ENCODE data around the gene STK32B. TPM values are rescaled to one million over a fixed set of nuclear protein-coding genes. Genes with fewer than 3 reads are reported as not detected.

Gene STK32B
- total and polyA plus RNA-seq, 2 donors (not counting 1 experiment from before 2014, with no cell fraction given), result 0.22 to 0.30 TPM

DNA sequence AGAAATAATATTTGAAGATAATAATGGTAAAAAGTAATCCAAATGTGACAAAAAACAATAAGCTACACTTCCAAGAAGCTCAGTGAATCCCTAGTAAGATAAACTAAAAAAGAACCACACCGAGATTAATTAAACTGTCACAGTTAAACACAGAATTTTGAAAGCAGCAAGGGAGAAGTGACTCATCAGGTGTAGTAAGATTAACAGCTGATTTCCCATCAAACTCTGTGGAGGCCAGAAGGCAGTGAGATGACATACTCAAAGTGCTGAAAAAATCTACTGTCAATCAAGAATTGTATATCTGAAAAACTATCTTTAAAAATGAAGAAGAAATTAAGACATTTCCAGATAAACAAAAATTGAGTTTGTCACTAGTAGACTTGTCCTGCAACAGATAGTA, 35.3 kb downstream of the STK32B start:
- H3K36me3 ChIP-seq (replicated peaks in 1 of 2; ENCODE audit: control extremely low read depth in 1 of 2, control insufficient read depth in 1 of 2, extremely low read depth in 1 of 2, insufficient read depth in 2 of 2, low read length in 1 of 2), result no peaks in the 10 kb centered on the region
- H3K4me3 ChIP-seq (ENCODE audit: control extremely low read depth in 1 of 5, extremely low read depth in 1 of 5, insufficient read depth in 1 of 5, low read depth in 2 of 5, low read length in 4 of 5), result no peak overlapping the region
- H3K27me3 ChIP-seq (replicated peaks in 1 of 4; ENCODE audit: control extremely low read depth in 1 of 4, control insufficient read depth in 3 of 4, insufficient read depth in 4 of 4, low read length in 3 of 4), result peaks cover 0 to 3% (median 0%) of the 10 kb centered on the region in 4 experiments
- CTCF ChIA-PET, result no interaction called here
- H3K9ac ChIP-seq (ENCODE audit: low read length), result no peak overlapping the region
- TF ChIP-seq, protein P1, sequence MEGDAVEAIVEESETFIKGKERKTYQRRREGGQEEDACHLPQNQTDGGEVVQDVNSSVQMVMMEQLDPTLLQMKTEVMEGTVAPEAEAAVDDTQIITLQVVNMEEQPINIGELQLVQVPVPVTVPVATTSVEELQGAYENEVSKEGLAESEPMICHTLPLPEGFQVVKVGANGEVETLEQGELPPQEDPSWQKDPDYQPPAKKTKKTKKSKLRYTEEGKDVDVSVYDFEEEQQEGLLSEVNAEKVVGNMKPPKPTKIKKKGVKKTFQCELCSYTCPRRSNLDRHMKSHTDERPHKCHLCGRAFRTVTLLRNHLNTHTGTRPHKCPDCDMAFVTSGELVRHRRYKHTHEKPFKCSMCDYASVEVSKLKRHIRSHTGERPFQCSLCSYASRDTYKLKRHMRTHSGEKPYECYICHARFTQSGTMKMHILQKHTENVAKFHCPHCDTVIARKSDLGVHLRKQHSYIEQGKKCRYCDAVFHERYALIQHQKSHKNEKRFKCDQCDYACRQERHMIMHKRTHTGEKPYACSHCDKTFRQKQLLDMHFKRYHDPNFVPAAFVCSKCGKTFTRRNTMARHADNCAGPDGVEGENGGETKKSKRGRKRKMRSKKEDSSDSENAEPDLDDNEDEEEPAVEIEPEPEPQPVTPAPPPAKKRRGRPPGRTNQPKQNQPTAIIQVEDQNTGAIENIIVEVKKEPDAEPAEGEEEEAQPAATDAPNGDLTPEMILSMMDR (IDR thresholded peaks at IDR 0.05), result no peak
- no peak for TF ChIP-seq EZH2 (IDR thresholded peaks at IDR 0.05; ENCODE audit: borderline replicate concordance, insufficient read depth, low read depth, low read length, poor library complexity, severe bottlenecking)
- H3K4me2 ChIP-seq (replicated peaks; ENCODE audit: low read depth, low read length, poor library complexity, severe bottlenecking), result no peak overlapping the region
- intact Hi-C loops (cut with micrococcal nuclease), result no loop called here
- H3K79me2 ChIP-seq (ENCODE audit: control insufficient read depth, insufficient read depth, low read length), result no peaks in the 10 kb centered on the region
- H3K27ac ChIP-seq (ENCODE audit: low read length in 2 of 2), result no peak overlapping the region
- Mint-ChIP-seq H3K4me1 (no peaks in the 10 kb centered on the region), H3K9me3 (ENCODE audit: insufficient read depth) (peaks cover 13% of the 10 kb centered on the region), H3K27me3 (no peaks in the 10 kb centered on the region), H3K4me3 (no peak overlapping the region), H3K27ac (no peak overlapping the region)
- ATAC-seq (ENCODE audit: low read depth), result no peak
- no peak overlapping the region for H2AFZ ChIP-seq (ENCODE audit: insufficient read depth, low read depth, low read length, poor library complexity, severe bottlenecking)
- no peaks in the 10 kb centered on the region for H3K4me1 ChIP-seq (ENCODE audit: control insufficient read depth in 2 of 2, insufficient read depth in 2 of 2, low read length in 2 of 2)
- WGBS (ENCODE audit: insufficient coverage), result no CpG with 5 or more reads among the region's 1 CpG
- no peak for DNase-seq
- H3K9me3 ChIP-seq (ENCODE audit: control extremely low read depth in 1 of 3, control insufficient read depth in 2 of 3, insufficient read depth in 1 of 3, low read length in 2 of 3), result peaks cover 0 to 14% (median 2%) of the 10 kb centered on the region in 3 donors
- POLR2A ChIA-PET, result no interaction called here
- H4K20me1 ChIP-seq (ENCODE audit: control insufficient read depth, insufficient read depth, low read length, poor library complexity, severe bottlenecking), result no peaks in the 10 kb centered on the region

DNA sequence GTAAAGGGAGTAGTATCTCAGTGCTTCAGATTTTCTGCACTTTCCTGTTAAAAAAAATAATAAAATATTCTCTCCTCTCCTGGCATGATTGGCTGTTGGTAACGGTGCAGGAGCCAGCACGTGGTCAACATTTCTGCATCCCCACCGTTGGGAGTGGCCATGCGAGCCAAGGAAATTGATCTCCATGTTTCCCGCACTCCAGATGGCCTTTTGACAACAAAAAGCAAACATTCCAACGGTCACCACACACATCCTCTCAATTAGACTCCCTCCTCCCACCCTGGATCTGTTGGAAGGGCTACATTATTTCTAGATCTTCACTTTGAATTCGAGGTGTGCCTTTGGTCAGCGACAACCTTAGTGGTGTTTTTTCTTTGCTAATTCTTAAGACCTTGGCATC, 45.0 kb downstream of the STK32B start:
- H3K9me3 Mint-ChIP-seq (ENCODE audit: insufficient read depth), result peaks cover 2% of the 10 kb centered on the region
- 91% methylated on average over 7 of the region's 8 CpGs for WGBS (ENCODE audit: insufficient coverage)

More for the DNA sequence above, 45.0 kb downstream of the STK32B start:
- H3K4me2 ChIP-seq (replicated peaks; ENCODE audit: low read depth, low read length, poor library complexity, severe bottlenecking), result no peak overlapping the region
- Mint-ChIP-seq H3K27ac (no peak overlapping the region), H3K4me1 (no peaks in the 10 kb centered on the region), H3K27me3 (no peaks in the 10 kb centered on the region), H3K4me3 (no peak overlapping the region)
- DNase-seq (no peak), ATAC-seq (ENCODE audit: low read depth) (no peak)
- H3K27me3 ChIP-seq (replicated peaks in 1 of 4; ENCODE audit: control extremely low read depth in 1 of 4, control insufficient read depth in 3 of 4, insufficient read depth in 4 of 4, low read length in 3 of 4), result no peaks in the 10 kb centered on the region
- TF ChIP-seq, protein P1 (IDR thresholded peaks at IDR 0.05), result no peak
- TF ChIP-seq EZH2 (IDR thresholded peaks at IDR 0.05; ENCODE audit: borderline replicate concordance, insufficient read depth, low read depth, low read length, poor library complexity, severe bottlenecking), result no peak
- no peak overlapping the region for H3K27ac ChIP-seq (ENCODE audit: low read length in 2 of 2)
- H3K9me3 ChIP-seq (ENCODE audit: control extremely low read depth in 1 of 3, control insufficient read depth in 2 of 3, insufficient read depth in 1 of 3, low read length in 2 of 3), result peaks cover 0 to 5% (median 0%) of the 10 kb centered on the region in 3 donors
- ChIA-PET POLR2A (no interaction called here), CTCF (no interaction called here)
- no peak overlapping the region for H3K9ac ChIP-seq (ENCODE audit: low read length)
- intact Hi-C loops (cut with micrococcal nuclease), result no loop called here
- no peak overlapping the region for H3K4me3 ChIP-seq (ENCODE audit: control extremely low read depth in 1 of 5, extremely low read depth in 1 of 5, insufficient read depth in 1 of 5, low read depth in 2 of 5, low read length in 4 of 5)
- no peaks in the 10 kb centered on the region for H3K36me3 ChIP-seq (replicated peaks in 1 of 2; ENCODE audit: control extremely low read depth in 1 of 2, control insufficient read depth in 1 of 2, extremely low read depth in 1 of 2, insufficient read depth in 2 of 2, low read length in 1 of 2)
- H3K79me2 ChIP-seq (ENCODE audit: control insufficient read depth, insufficient read depth, low read length), result no peaks in the 10 kb centered on the region
- H3K4me1 ChIP-seq (ENCODE audit: control insufficient read depth in 2 of 2, insufficient read depth in 2 of 2, low read length in 2 of 2), result no peaks in the 10 kb centered on the region
- H2AFZ ChIP-seq (ENCODE audit: insufficient read depth, low read depth, low read length, poor library complexity, severe bottlenecking), result no peak overlapping the region
- no peaks in the 10 kb centered on the region for H4K20me1 ChIP-seq (ENCODE audit: control insufficient read depth, insufficient read depth, low read length, poor library complexity, severe bottlenecking)
